B cell (primary cell): ENCODE results near the gene ROR2. TPM values are rescaled to one million over a fixed set of nuclear protein-coding genes. Genes with fewer than 3 reads are reported as not detected.

Experiments used
- ATAC-seq: fragments of 200-7000 bp; cut with Tn5 transposase; one replicate; pipeline ENCODE4 v1.10.0; 2021; ENCODE audit warnings: low read depth, mild to moderate bottlenecking, moderate number of reproducible peaks, moderate library complexity
- CTCF ChIA-PET: fragments of 350-600 bp; sonication (Branson Sonifier 250); formaldehyde crosslinking; loops from one replicate; lab custom pipeline; 2021; ENCODE audit warnings: antibody characterized with exemption, inconsistent platforms; lab: Charles Lee
- POLR2A ChIA-PET: fragments of 350-600 bp; sonication (Branson Sonifier 250); formaldehyde crosslinking; loops from one replicate; lab custom pipeline; 2021; ENCODE audit warnings: antibody characterized with exemption; lab: Charles Lee
- DNase-seq: peaks from one replicate; pipeline ENCODE4 v3.0.0; 2013
- H2AFZ ChIP-seq: 2 replicates; pipeline ENCODE4 v1.6.1; 2012; ENCODE audit warnings: mild to moderate bottlenecking, low read depth, low read length; ENCODE audit not compliant: insufficient read depth, poor library complexity, severe bottlenecking
- H3K27ac ChIP-seq, 2 donors: 1 replicate in 1 of 2; 2 replicates in 1 of 2; pipeline ENCODE4 v1.5.1; 2012 to 2013; ENCODE audit warnings: low read length in 2 of 2, mild to moderate bottlenecking in 2 of 2, moderate library complexity in 1 of 2
- H3K27me3 ChIP-seq, 4 experiments: fragments of 200-600 bp in 1 of 4; sonication (generic) in 1 of 4; replicated peaks in 1 of 4; 1 replicate in 2 of 4; 2 replicates in 2 of 4; pipeline versions ENCODE4 v1.6.1 to v1.7.0; 2013 to 2016; ENCODE audit warnings: low read length in 3 of 4, mild to moderate bottlenecking in 2 of 4, mixed read lengths in 1 of 4, moderate library complexity in 1 of 4; ENCODE audit not compliant: insufficient read depth in 4 of 4, control insufficient read depth in 3 of 4; ENCODE audit errors: control extremely low read depth in 1 of 4
- H3K36me3 ChIP-seq, 2 experiments: replicated peaks in 1 of 2; 1 replicate in 1 of 2; 2 replicates in 1 of 2; pipeline versions ENCODE4 v1.6.1 to v1.7.1; 2013; ENCODE audit warnings: low read length in 1 of 2; ENCODE audit not compliant: insufficient read depth in 2 of 2, control insufficient read depth in 1 of 2; ENCODE audit errors: control extremely low read depth in 1 of 2, extremely low read depth in 1 of 2
- H3K4me1 ChIP-seq, 2 donors: fragments of 200-600 bp in 1 of 2; sonication (generic) in 1 of 2; 1 replicate in 1 of 2; 2 replicates in 1 of 2; pipeline versions ENCODE4 v1.5.1 to v1.6.1; 2013 to 2017; ENCODE audit warnings: low read length in 2 of 2; ENCODE audit not compliant: control insufficient read depth in 2 of 2, insufficient read depth in 2 of 2
- H3K4me2 ChIP-seq: replicated peaks from 2 replicates; pipeline ENCODE3; 2012; ENCODE audit warnings: mild to moderate bottlenecking, low read depth, low read length; ENCODE audit not compliant: poor library complexity, severe bottlenecking
- H3K4me3 ChIP-seq, 5 experiments: fragments of 200-600 bp in 1 of 5; sonication (generic) in 1 of 5; 1 replicate in 3 of 5; 2 replicates in 2 of 5; pipeline versions ENCODE4 v1.5.1 to v1.7.0; 2011 to 2016; ENCODE audit warnings: low read length in 4 of 5, mild to moderate bottlenecking in 4 of 5, low read depth in 2 of 5, control low read depth in 1 of 5, moderate library complexity in 1 of 5; ENCODE audit not compliant: insufficient read depth in 1 of 5; ENCODE audit errors: control extremely low read depth in 1 of 5, extremely low read depth in 1 of 5
- H3K79me2 ChIP-seq: fragments of 200-600 bp; sonication (generic); one replicate; pipeline ENCODE4 v1.6.0; 2016; ENCODE audit warnings: low read length; ENCODE audit not compliant: control insufficient read depth, insufficient read depth
- H3K9ac ChIP-seq: fragments of 200-600 bp; sonication (generic); 2 replicates; pipeline ENCODE4 v1.6.1; 2017; ENCODE audit warnings: mild to moderate bottlenecking, low read length, moderate library complexity
- H3K9me3 ChIP-seq, 3 donors: one replicate each; pipeline versions ENCODE4 v1.6.1 to v1.7.1; 2013; ENCODE audit warnings: low read length in 2 of 3; ENCODE audit not compliant: control insufficient read depth in 2 of 3, insufficient read depth in 1 of 3; ENCODE audit errors: control extremely low read depth in 1 of 3
- H4K20me1 ChIP-seq: 2 replicates; pipeline ENCODE4 v1.6.0; 2012; ENCODE audit warnings: mild to moderate bottlenecking, low read length; ENCODE audit not compliant: insufficient read depth, control insufficient read depth, poor library complexity, severe bottlenecking
- H3K27ac Mint-ChIP-seq: one replicate; pipeline ENCODE4 v1.8.0; 2021; ENCODE audit warnings: mixed read lengths
- H3K27me3 Mint-ChIP-seq: one replicate; pipeline ENCODE4 v1.8.0; 2021; ENCODE audit warnings: mixed read lengths
- H3K4me1 Mint-ChIP-seq: one replicate; pipeline ENCODE4 v1.8.0; 2021; ENCODE audit warnings: mixed read lengths
- H3K4me3 Mint-ChIP-seq: one replicate; pipeline ENCODE4 v1.8.0; 2021; ENCODE audit warnings: mixed read lengths
- H3K9me3 Mint-ChIP-seq: one replicate; pipeline ENCODE4 v1.8.0; 2022; ENCODE audit warnings: mixed read lengths; ENCODE audit not compliant: insufficient read depth
- EZH2 ChIP-seq: IDR thresholded peaks from 2 replicates; pipeline ENCODE4 v1.6.1; 2012; ENCODE audit warnings: borderline replicate concordance, low read depth, mild to moderate bottlenecking, moderate library complexity, low read length; ENCODE audit not compliant: insufficient read depth, poor library complexity, severe bottlenecking
- WGBS: methylation state at CpG from one replicate; pipeline ENCODE4 v1.1.5; 2013; ENCODE audit warnings: missing lambda C conversion rate; ENCODE audit not compliant: insufficient coverage; 5-methylcytosine and 5-hydroxymethylcytosine counted together
- intact Hi-C: fragments of 100-400 bp; cut with micrococcal nuclease; formaldehyde crosslinking; loops from one replicate; pipeline ENCODE4 v1.10.0; 2022
- polyA plus RNA-seq: library from polyadenylated mRNA; depleted of rRNA; stranded (reverse); fragments of >200 nt; gene quantifications from 2 replicates; pipeline ENCODE4 v1.2.3, GENCODE V29; 2012
- total RNA-seq, 2 donors: library from RNA; stranded (reverse); fragments of 120-200 nt in 1 of 2; gene quantifications; 1 replicate in 1 of 2; 2 replicates in 1 of 2; pipeline versions ENCODE4 v1.2.3 to v1.2.4, GENCODE V29; 2013 to 2022
- TF ChIP-seq, protein P1 (sequence below): fragments of 200-600 bp; IDR thresholded peaks from one replicate; pipeline ENCODE4 v1.8.0; 2022; ENCODE audit warnings: antibody characterized with exemption, mild to moderate bottlenecking

Gene ROR2
- total and polyA plus RNA-seq, 2 donors (not counting 1 experiment from before 2014, with no cell fraction given): 0.21 to 0.49 TPM

DNA sequence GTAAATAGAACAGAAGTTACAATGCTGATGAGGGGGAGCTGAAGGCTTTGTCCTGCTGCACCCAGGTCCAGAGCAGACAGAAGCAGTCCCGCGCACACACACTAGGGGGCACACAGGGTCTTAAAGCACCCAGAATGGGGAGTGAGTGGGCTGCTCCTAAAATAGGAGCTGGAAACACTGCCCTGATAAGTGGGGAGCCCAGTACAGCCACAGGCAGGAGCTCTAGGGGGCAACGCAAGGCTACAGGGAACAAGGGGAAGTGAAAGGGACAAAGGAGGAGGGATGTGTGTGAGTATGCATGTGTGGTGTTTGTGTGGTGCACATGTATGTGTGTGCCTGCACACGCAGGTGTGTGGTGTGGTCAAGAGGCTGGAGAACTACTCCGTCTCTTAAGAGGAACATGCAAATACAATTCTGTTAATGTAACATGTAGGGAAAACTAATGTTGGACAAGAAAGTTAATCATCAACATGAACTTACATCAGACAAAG lies 191.5 kb downstream of the ROR2 start:
- Histone ChIP-seq H3K27me3 (no peaks in the 10 kb centered on the region), H4K20me1 (no peaks in the 10 kb centered on the region), H3K36me3 (no peaks in the 10 kb centered on the region), H3K4me2 (no peak overlapping the region), H3K4me1 (no peaks in the 10 kb centered on the region), H3K27ac (no peak overlapping the region), H3K79me2 (no peaks in the 10 kb centered on the region), H2AFZ (no peak overlapping the region), H3K4me3 (no peak overlapping the region), H3K9ac (no peak overlapping the region), H3K9me3 (no peaks in the 10 kb centered on the region)
- intact Hi-C loops: no loop called here
- ChIA-PET CTCF (no interaction called here), POLR2A (no interaction called here)
- no peak overlapping the region for H3K4me3 Mint-ChIP-seq
- H3K9me3 Mint-ChIP-seq: no peaks in the 10 kb centered on the region
- no peak overlapping the region for H3K27ac Mint-ChIP-seq
- peaks cover 12% of the 10 kb centered on the region for H3K27me3 Mint-ChIP-seq
- ATAC-seq: no peak
- peak; percentile 11 for DNase-seq
- H3K4me1 Mint-ChIP-seq: no peaks in the 10 kb centered on the region
- WGBS: 42% methylated on average over 4 of the region's 5 CpGs
- TF ChIP-seq, protein P1, sequence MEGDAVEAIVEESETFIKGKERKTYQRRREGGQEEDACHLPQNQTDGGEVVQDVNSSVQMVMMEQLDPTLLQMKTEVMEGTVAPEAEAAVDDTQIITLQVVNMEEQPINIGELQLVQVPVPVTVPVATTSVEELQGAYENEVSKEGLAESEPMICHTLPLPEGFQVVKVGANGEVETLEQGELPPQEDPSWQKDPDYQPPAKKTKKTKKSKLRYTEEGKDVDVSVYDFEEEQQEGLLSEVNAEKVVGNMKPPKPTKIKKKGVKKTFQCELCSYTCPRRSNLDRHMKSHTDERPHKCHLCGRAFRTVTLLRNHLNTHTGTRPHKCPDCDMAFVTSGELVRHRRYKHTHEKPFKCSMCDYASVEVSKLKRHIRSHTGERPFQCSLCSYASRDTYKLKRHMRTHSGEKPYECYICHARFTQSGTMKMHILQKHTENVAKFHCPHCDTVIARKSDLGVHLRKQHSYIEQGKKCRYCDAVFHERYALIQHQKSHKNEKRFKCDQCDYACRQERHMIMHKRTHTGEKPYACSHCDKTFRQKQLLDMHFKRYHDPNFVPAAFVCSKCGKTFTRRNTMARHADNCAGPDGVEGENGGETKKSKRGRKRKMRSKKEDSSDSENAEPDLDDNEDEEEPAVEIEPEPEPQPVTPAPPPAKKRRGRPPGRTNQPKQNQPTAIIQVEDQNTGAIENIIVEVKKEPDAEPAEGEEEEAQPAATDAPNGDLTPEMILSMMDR: peak; percentile 32
- no peak for TF ChIP-seq EZH2

DNA sequence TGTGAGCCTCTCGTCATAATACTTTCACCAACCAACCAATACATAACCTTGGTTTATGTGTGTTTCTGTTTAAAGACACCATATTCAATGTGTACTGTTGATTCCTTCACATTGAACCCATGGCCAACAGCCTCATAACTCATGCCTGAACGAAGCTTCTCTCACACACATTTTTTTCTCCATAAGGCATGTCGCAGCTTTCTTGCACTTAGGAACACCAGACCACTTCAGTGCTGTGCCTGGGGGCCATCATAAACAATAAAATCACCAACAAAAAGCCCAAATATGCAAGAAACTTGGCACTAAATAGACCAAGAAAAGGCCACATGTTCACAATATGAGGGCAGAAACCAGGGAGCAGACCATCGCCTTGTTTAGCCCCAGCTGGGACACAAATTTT lies 192.2 kb downstream of the ROR2 start:
- Histone ChIP-seq H3K27me3 (no peaks in the 10 kb centered on the region), H3K36me3 (no peaks in the 10 kb centered on the region), H3K4me1 (no peaks in the 10 kb centered on the region), H3K79me2 (no peaks in the 10 kb centered on the region), H3K4me2 (no peak overlapping the region), H3K27ac (no peak overlapping the region), H3K9ac (no peak overlapping the region), H3K4me3 (no peak overlapping the region), H2AFZ (no peak overlapping the region), H4K20me1 (no peaks in the 10 kb centered on the region), H3K9me3 (no peaks in the 10 kb centered on the region)
- POLR2A ChIA-PET: no interaction called here
- no peaks in the 10 kb centered on the region for H3K4me1 Mint-ChIP-seq
- peaks cover 12% of the 10 kb centered on the region for H3K27me3 Mint-ChIP-seq
- no peak for ATAC-seq
- intact Hi-C loops: no loop called here
- no peak for TF ChIP-seq EZH2
- TF ChIP-seq, protein P1: no peak
- WGBS: 92% methylated on average over 3 of the region's 4 CpGs
- CTCF ChIA-PET: no interaction called here
- no peak for DNase-seq
- H3K9me3 Mint-ChIP-seq: no peaks in the 10 kb centered on the region
- H3K4me3 Mint-ChIP-seq: no peak overlapping the region
- H3K27ac Mint-ChIP-seq: no peak overlapping the region
